Activated naive CD4-positive, alpha-beta T cell treated with anti-CD3 and anti-CD28 coated beads, Interleukin-2, amount 10 ng/mL, durations not matched to agents 7 days and 5 days (primary cell): ENCODE data around the gene CNP.
"Not testable (repeated sequence)": the region's sequence is repeated elsewhere in the genome, so short reads cannot be mapped to it uniquely, and the experiment has no call there.

Experiments used
- CTCF ChIA-PET: fragments of 350-600 bp; sonication (Branson Sonifier 250); formaldehyde crosslinking; loops from one replicate; lab custom pipeline; 2021; ENCODE audit warnings: antibody characterized with exemption; lab: Charles Lee
- DNase-seq: peaks from one replicate; pipeline ENCODE4 v3.0.0-alpha.2; 2020
- H3K27ac Mint-ChIP-seq: one replicate; pipeline ENCODE4 v1.8.0; 2021; ENCODE audit warnings: mild to moderate bottlenecking, moderate library complexity, mixed read lengths
- H3K27me3 Mint-ChIP-seq: one replicate; pipeline ENCODE4 v1.8.0; 2021; ENCODE audit warnings: mild to moderate bottlenecking, mixed read lengths
- H3K36me3 Mint-ChIP-seq: one replicate; pipeline ENCODE4 v1.8.0; 2021; ENCODE audit warnings: mixed read lengths
- H3K4me1 Mint-ChIP-seq: one replicate; pipeline ENCODE4 v1.8.0; 2021; ENCODE audit warnings: mixed read lengths
- H3K4me3 Mint-ChIP-seq: one replicate; pipeline ENCODE4 v1.8.0; 2021; ENCODE audit warnings: mild to moderate bottlenecking, moderate library complexity, mixed read lengths
- H3K9me3 Mint-ChIP-seq: one replicate; pipeline ENCODE4 v1.8.0; 2021; ENCODE audit warnings: mixed read lengths

The CNP gene

GRCh38 chr17:42013740-42014139 lies 47.1 kb downstream of the CNP start:
- H3K9me3 Mint-ChIP-seq, DNase-seq, CTCF ChIA-PET, H3K4me3 Mint-ChIP-seq, H3K27ac Mint-ChIP-seq, H3K27me3 Mint-ChIP-seq: not testable (repeated sequence)
- Mint-ChIP-seq H3K36me3 (peaks cover 30% of the 10 kb centered on the region), H3K4me1 (peaks cover 61% of the 10 kb centered on the region)

GRCh38 chr17:42016411-42016831 lies 49.8 kb downstream of the CNP start:
- Mint-ChIP-seq H3K9me3 (no peaks in the 10 kb centered on the region), H3K27ac (peak overlapping the region; percentile 98), H3K4me1 (peaks cover 65% of the 10 kb centered on the region), H3K4me3 (peak overlapping the region; percentile 99), H3K36me3 (peaks cover 19% of the 10 kb centered on the region), H3K27me3 (no peaks in the 10 kb centered on the region)
- DNase-seq: peak; percentile 39
- CTCF ChIA-PET: interaction anchor here (2.1 to 14.4 kb wide), 2 partner anchors 9 to 99 kb away, joined by 8 to 222 read pairs; partner anchors contain the start of genes DHX58 and KAT2A

- CTCF ChIA-PET: interaction anchor here (0.7 to 14.4 kb wide), 7 partner anchors 8 to 215 kb away, joined by 3 to 222 read pairs (median 4); partner anchors contain the start of genes DHX58, KAT2A and ODAD4
- H3K4me1 Mint-ChIP-seq: peaks cover 64% of the 10 kb centered on the region
- H3K27ac Mint-ChIP-seq: peak within 1 kb of the TSS; percentile 98
- H3K4me3 Mint-ChIP-seq: peak within 1 kb of the TSS; percentile 99
- no peaks in the 10 kb centered on the region for H3K9me3 Mint-ChIP-seq
- H3K36me3 Mint-ChIP-seq: peaks cover 17% of the 10 kb centered on the region
- peak; percentile 92 for DNase-seq
- H3K27me3 Mint-ChIP-seq: no peaks in the 10 kb centered on the region
Measured at GRCh38 chr17:42016941-42017865, 50.6 kb downstream of the CNP start, which contains the start of gene DNAJC7. Gene DNAJC7, minus strand, starts transcription at chr17:42017439. Its CDS starts 23 bp downstream, at chr17:42017416.

- DNase-seq: no peak
- Mint-ChIP-seq H3K36me3 (peaks cover 19% of the 10 kb centered on the region), H3K4me3 (peak overlapping the region; percentile 99), H3K27me3 (no peaks in the 10 kb centered on the region), H3K9me3 (no peaks in the 10 kb centered on the region), H3K27ac (peak overlapping the region; percentile 98), H3K4me1 (peaks cover 63% of the 10 kb centered on the region)
- CTCF ChIA-PET: interaction anchor here (0.6 to 14.4 kb wide), 8 partner anchors 13 to 385 kb away, joined by 3 to 222 read pairs (median 3); partner anchors contain the start of genes DHX58, KAT2A and ODAD4
Measured at GRCh38 chr17:42017866-42018200, 51.2 kb downstream of the CNP start.

DNA sequence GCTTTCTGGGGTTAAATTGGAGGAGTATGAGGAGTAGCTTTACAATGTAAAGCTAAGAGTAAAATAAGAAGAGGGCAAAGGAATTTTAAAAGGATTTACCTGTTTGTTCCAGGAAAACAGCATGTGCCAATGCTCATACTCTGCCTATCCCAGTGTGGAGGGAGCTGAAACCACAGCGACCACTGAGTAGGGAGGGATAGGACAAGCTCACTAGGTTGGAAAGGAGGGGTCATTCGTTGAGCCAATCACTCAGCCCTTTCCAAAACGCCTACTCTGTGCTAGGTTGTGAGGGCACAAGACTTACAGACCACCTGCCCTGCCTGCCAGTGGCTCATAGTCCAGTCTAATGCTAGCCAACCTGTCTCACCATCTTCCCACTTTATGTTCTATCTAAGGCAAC lies 51.7 kb downstream of the CNP start:
- peaks cover 16% of the 10 kb centered on the region for H3K36me3 Mint-ChIP-seq
- peak overlapping the region; percentile 99 for H3K4me3 Mint-ChIP-seq
- peaks cover 60% of the 10 kb centered on the region for H3K4me1 Mint-ChIP-seq
- H3K27ac Mint-ChIP-seq: no peak overlapping the region
- H3K9me3 Mint-ChIP-seq: no peaks in the 10 kb centered on the region
- CTCF ChIA-PET: interaction anchor here (0.6 to 14.4 kb wide), 9 partner anchors 13 to 385 kb away, joined by 3 to 222 read pairs (median 3); partner anchors contain the start of genes DHX58, KAT2A and ODAD4
- DNase-seq: no peak
- no peaks in the 10 kb centered on the region for H3K27me3 Mint-ChIP-seq

- H3K4me3 Mint-ChIP-seq: peak overlapping the region; percentile 21
- H3K9me3 Mint-ChIP-seq: no peaks in the 10 kb centered on the region
- no peaks in the 10 kb centered on the region for H3K27me3 Mint-ChIP-seq
- no peak overlapping the region for H3K27ac Mint-ChIP-seq
- H3K36me3 Mint-ChIP-seq: peaks cover 15% of the 10 kb centered on the region
- CTCF ChIA-PET: interaction anchor here (0.7 to 14.4 kb wide), 6 partner anchors 43 to 159 kb away, joined by 3 to 222 read pairs (median 4); partner anchors contain the start of genes CNP, DHX58 and KAT2A
- H3K4me1 Mint-ChIP-seq: peaks cover 56% of the 10 kb centered on the region
- no peak for DNase-seq
Measured at GRCh38 chr17:42018988-42019387, 52.4 kb downstream of the CNP start.

GRCh38 chr17:42019509-42020404 lies 53.2 kb downstream of the CNP start, which contains the start of gene NKIRAS2:
Gene NKIRAS2, plus strand, starts transcription at chr17:42020090. Its CDS starts 1,488 bp downstream, at chr17:42021578.
- CTCF ChIA-PET: interaction anchor here (0.7 to 14.4 kb wide), 16 partner anchors 10 to 383 kb away, joined by 3 to 222 read pairs (median 4); partner anchors contain the start of genes CNP, DHX58, KAT2A and KCNH4
- peak within 1 kb of the TSS; percentile 88 for H3K4me3 Mint-ChIP-seq
- peak within 1 kb of the TSS; percentile 51 for H3K27ac Mint-ChIP-seq
- H3K9me3 Mint-ChIP-seq: no peaks in the 10 kb centered on the region
- no peaks in the 10 kb centered on the region for H3K27me3 Mint-ChIP-seq
- H3K4me1 Mint-ChIP-seq: peaks cover 58% of the 10 kb centered on the region
- peaks cover 17% of the 10 kb centered on the region for H3K36me3 Mint-ChIP-seq
- peak; percentile 97 for DNase-seq

DNA sequence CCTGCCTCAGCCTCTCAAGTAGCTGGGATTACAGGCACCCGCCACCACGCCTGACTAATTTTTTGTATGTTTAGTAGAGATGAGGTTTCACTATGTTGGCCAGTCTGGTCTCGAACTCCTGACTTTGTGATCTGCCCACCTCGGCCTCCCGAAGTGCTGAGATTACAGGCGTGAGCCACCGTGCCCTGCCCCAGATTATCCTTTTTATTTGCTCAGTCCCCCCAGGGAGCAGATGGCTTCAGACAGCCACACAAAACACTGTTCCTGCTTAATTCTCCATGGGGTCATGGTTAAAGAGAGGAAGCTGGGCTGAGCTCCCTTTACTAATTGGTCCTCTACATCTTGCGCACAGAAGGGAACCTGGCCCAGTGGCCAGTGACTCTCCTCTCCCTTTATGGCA lies 54.2 kb downstream of the CNP start:
- not testable (repeated sequence) for H3K27me3 Mint-ChIP-seq, DNase-seq, H3K9me3 Mint-ChIP-seq
- Mint-ChIP-seq H3K36me3 (peaks cover 13% of the 10 kb centered on the region), H3K4me3 (peak overlapping the region; percentile 88), H3K27ac (peak overlapping the region; percentile 51), H3K4me1 (peaks cover 53% of the 10 kb centered on the region)
- CTCF ChIA-PET: interaction anchor here (1.1 to 14.4 kb wide), 11 partner anchors 11 to 382 kb away, joined by 3 to 222 read pairs (median 4); partner anchors contain the start of genes CNP, DHX58, KAT2A and KCNH4

DNA sequence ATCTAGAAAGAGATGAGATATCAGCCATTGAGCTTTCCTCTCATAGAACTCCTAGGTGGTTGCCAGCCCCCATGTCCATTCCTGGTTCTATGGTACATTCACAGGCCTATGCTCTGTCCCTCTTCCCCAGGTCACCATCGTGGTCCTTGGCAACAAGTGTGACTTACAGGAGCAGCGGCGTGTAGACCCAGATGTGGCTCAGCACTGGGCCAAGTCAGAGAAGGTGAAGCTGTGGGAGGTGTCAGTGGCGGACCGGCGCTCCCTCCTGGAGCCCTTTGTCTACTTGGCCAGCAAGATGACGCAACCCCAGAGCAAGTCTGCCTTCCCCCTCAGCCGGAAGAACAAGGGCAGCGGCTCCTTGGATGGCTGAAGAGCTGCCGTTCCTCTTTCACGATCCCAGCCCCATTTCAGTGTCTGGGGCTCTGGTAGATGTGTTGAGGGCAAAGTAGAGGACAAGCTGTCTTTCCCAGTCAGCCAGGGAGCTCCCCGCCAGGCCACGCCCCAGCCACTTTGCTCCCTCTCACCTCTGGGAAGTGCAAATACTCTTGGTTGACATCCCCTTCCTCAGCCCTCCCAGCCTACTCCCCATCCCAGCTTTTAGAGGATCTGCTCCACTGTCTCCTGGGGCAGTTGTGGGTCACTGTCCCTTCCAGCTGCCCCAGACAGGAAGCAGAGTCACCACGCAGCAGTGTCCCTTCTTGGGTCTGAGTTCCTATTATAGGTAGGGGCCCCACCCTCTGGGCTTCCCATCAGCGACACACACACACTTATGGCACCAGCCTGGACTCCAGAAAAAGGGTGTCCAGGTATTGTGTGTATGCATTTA lies 57.1 kb downstream of the CNP start:
- Mint-ChIP-seq H3K27ac (no peak overlapping the region), H3K9me3 (no peaks in the 10 kb centered on the region), H3K4me1 (peaks cover 36% of the 10 kb centered on the region), H3K36me3 (peaks cover 11% of the 10 kb centered on the region), H3K27me3 (peaks cover 5% of the 10 kb centered on the region), H3K4me3 (no peak overlapping the region)
- no peak for DNase-seq
- CTCF ChIA-PET: interaction anchor here (0.6 to 14.4 kb wide), 13 partner anchors 11 to 1293 kb away, joined by 3 to 222 read pairs (median 4); partner anchors contain the start of genes DHX58 and KAT2A

GRCh38 chr17:42025191-42025579 lies 58.6 kb downstream of the CNP start:
- CTCF ChIA-PET: interaction anchor here (0.5 to 14.4 kb wide), 22 partner anchors 9 to 382 kb away, joined by 3 to 222 read pairs (median 5); partner anchors contain the start of genes DHX58, DNAJC7, KAT2A and KCNH4
- H3K27me3 Mint-ChIP-seq: peaks cover 11% of the 10 kb centered on the region
- no peak overlapping the region for H3K27ac Mint-ChIP-seq
- H3K36me3 Mint-ChIP-seq: peaks cover 11% of the 10 kb centered on the region
- peaks cover 26% of the 10 kb centered on the region for H3K4me1 Mint-ChIP-seq
- H3K4me3 Mint-ChIP-seq: no peak overlapping the region
- DNase-seq: no peak
- no peaks in the 10 kb centered on the region for H3K9me3 Mint-ChIP-seq

DNA sequence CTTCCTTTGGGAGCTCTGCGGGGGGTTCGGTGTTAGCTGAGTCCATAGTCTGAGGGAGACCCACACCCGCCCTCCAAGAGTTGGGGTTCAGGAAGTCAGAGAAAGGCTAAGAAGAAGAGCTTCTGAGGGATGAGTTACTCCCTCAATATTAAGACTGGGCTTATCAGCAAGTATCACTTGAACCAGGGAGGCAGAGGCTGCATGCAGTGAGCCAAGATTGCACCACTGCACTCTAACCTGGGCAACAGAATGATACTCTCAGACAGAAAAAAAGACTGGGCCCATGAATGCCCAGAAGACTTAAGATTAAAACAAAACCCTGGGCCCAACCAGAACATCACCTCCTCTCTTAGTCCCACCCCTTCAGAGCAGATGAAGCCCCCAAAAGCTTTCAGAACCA lies 59.3 kb downstream of the CNP start:
- Mint-ChIP-seq H3K27ac (no peak overlapping the region), H3K4me3 (no peak overlapping the region), H3K36me3 (peaks cover 11% of the 10 kb centered on the region), H3K4me1 (peaks cover 19% of the 10 kb centered on the region), H3K9me3 (no peaks in the 10 kb centered on the region), H3K27me3 (peaks cover 11% of the 10 kb centered on the region)
- CTCF ChIA-PET: interaction anchor here (0.9 to 14.4 kb wide), 21 partner anchors 9 to 381 kb away, joined by 3 to 222 read pairs (median 5); partner anchors contain the start of genes DHX58, DNAJC7 and KAT2A
- DNase-seq: no peak

DNA sequence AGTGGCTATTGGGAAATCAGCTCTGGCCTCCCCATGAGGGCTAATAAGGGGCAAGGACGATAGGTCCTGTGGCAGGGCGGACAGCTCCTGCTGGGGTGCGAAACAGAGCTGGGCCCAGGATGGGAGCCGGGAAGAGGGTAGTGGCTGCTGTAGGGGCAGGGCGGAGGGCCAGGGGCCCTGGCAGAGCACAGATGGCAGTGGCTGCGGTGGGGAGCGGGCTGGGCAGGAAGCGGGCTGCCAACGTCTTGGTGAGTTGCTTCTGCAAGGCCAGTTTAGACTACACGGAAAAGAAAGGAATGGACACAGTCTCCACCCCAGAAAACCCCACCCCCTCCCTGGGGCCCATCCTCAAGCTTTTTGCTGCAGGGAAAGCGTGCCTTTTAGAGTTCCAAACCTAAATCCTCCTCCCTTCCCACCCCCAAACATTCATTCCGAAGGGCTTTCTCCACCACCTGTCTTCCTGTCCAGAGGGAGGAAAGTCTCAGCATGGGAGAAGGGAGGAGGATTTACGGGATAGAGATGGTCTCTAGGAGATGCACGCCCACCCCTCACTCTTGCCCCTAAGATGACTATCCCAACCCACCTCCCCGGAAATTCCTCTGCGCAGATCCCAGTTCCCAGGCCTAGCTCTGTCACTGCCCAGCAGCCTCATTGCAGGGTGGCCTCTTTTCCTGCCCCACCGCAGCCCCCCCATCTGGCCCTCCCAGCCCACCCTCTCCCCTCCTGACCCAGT lies 60.4 kb downstream of the CNP start:
- H3K4me3 Mint-ChIP-seq: no peak overlapping the region
- no peak overlapping the region for H3K27ac Mint-ChIP-seq
- DNase-seq: no peak
- peaks cover 11% of the 10 kb centered on the region for H3K27me3 Mint-ChIP-seq
- H3K36me3 Mint-ChIP-seq: peaks cover 7% of the 10 kb centered on the region
- H3K9me3 Mint-ChIP-seq: no peaks in the 10 kb centered on the region
- CTCF ChIA-PET: interaction anchor here (0.6 to 14.4 kb wide), 10 partner anchors 14 to 88 kb away, joined by 3 to 222 read pairs (median 4); partner anchors contain the start of genes DHX58 and KAT2A
- H3K4me1 Mint-ChIP-seq: peaks cover 11% of the 10 kb centered on the region
